KOPT-K1 (cell line): Measurements from ENCODE around the gene ZNF644.

Experiments used
- H3K27ac ChIP-seq: fragments of 200-600 bp; sonication (generic); 2 replicates; pipeline ENCODE4 v1.5.1; 2016; ENCODE audit warnings: antibody characterized with exemption, mild to moderate bottlenecking, low read depth, low read length; ENCODE audit not compliant: poor library complexity, severe bottlenecking
- H3K36me3 ChIP-seq: fragments of 200-600 bp; sonication (generic); 2 replicates; pipeline ENCODE4 v1.5.1; 2017; ENCODE audit warnings: antibody characterized with exemption, mild to moderate bottlenecking, low read length, moderate library complexity; ENCODE audit not compliant: insufficient read depth
- H3K9me3 ChIP-seq: fragments of 200-600 bp; sonication (generic); 2 replicates; pipeline ENCODE4 v1.5.1; 2017; ENCODE audit warnings: antibody characterized with exemption, low read length, mild to moderate bottlenecking; ENCODE audit not compliant: insufficient read depth, poor library complexity, severe bottlenecking

Gene ZNF644

DNA sequence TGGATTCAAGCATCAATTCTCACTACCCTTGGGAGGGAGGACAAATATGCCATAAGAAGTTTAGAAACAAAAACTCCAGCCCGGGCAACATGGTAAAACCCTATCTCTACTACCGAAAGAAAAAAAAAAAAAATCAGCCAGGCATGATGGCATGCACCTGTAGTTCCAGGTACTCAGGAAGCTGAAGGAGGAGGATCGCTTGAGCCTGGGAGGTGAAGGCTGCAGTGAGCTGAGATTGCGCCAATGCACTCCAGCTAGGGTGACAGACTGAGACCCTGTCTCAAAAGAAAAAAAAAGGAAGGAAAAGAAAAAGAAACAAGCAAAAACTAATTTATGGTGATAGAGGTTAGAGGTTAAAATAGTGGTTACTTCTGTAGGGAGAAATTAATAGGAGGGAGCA is 9.6 kb downstream of the ZNF644 start:
- no peak overlapping the region for H3K27ac ChIP-seq

DNA sequence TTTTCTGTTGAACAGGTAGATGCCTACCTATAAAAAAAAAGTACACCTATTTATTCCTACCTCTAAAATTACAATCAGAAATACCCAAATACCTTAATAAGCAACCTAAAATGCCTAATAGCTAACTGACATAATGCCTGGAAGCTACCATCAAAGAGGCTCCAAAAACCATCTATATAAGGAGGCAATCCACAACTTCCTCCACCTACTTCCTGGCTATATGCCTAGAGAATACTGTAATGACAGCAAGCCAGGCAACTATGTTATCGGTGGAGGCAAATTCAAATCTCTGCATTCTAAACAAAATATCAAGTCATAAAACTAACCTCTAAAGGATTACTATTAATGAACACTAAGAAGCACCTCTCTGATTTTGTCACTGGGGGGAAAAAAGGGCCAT is 10.1 kb downstream of the ZNF644 start:
- H3K9me3 ChIP-seq: peaks cover 23% of the 10 kb centered on the region
- H3K27ac ChIP-seq: no peak overlapping the region
- peaks cover 73% of the 10 kb centered on the region for H3K36me3 ChIP-seq

More for the DNA sequence above, 9.6 kb downstream of the ZNF644 start:
- peaks cover 18% of the 10 kb centered on the region for H3K9me3 ChIP-seq
- H3K36me3 ChIP-seq: peaks cover 75% of the 10 kb centered on the region

DNA sequence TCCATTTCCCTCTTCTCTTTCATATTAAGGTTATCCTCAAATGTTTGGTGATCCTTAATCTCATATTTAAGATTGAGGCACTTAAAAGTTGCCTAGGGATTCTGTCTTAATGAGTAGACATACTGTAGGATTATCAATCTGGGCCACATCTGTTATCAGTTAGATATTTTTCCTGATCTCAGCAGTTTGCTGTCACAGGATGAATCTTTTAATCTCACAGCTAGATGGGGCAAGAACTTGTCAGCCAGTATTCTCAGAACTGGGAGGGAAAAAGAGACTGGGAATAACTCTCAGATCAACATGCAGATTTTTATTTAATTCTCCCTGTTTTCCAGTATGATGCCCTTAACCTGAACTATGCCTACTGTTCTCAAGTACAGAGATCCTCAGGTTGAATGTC is 14.0 kb downstream of the ZNF644 start:
- peaks cover 54% of the 10 kb centered on the region for H3K9me3 ChIP-seq
- H3K36me3 ChIP-seq: peaks cover 51% of the 10 kb centered on the region
- no peak overlapping the region for H3K27ac ChIP-seq

DNA sequence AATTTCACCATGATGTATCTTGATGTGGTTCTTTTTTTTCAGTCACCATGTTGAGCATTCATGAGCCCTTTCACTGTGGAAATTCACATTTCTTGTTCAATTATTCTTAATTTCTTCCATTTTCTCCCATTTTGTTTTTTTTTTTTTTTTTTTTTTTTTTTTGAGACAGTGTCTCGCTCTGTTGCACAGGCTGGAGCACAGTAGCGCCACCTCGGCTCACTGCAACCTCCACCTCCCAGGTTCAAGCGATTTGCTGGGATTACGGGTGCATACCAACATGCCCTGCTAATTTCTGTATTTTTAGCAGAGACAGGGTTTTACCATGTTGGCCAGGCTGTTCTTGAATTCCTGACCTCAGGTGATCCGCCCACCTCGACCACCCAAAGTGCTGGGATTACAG is 14.7 kb downstream of the ZNF644 start:
- H3K9me3 ChIP-seq: peaks cover 54% of the 10 kb centered on the region
- H3K36me3 ChIP-seq: peaks cover 44% of the 10 kb centered on the region
- H3K27ac ChIP-seq: no peak overlapping the region

DNA sequence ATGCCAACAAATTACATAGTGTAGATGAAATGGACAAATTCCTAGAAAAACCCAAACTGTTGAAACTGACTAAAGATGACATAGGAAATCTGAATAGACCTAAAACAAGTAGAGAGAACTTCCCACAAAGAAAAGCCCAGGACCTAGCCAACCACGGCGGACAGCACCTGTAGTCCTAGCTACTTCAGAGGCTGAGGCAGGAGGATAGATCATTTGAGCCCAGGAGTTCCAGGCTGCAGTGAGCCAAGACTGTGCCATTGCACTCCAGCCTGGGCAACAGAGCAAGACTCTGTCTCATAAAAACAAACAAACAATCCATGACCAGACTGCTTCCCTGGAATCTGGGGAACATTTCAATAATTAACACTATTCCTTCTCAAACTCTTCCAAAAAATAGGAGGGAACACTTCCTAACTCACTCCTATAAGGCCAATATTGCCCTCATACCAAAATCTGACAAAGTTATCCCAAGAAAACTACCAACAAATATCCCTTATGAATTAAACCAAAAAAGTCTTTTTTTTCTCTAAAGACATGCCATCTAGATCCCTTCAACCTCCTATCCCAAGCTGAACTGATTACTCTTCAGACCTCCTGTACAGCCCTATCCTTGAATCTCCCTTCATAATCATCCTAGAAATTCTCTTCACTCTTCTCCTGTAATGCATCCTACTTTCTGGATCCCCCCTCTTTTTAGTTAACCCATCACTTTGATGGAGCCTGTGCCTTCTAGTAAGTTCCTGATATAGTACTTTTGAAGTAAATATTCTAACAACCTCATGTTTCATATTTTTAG is 15.5 kb downstream of the ZNF644 start:
- H3K36me3 ChIP-seq: peaks cover 37% of the 10 kb centered on the region
- H3K9me3 ChIP-seq: peaks cover 54% of the 10 kb centered on the region
- no peak overlapping the region for H3K27ac ChIP-seq

DNA sequence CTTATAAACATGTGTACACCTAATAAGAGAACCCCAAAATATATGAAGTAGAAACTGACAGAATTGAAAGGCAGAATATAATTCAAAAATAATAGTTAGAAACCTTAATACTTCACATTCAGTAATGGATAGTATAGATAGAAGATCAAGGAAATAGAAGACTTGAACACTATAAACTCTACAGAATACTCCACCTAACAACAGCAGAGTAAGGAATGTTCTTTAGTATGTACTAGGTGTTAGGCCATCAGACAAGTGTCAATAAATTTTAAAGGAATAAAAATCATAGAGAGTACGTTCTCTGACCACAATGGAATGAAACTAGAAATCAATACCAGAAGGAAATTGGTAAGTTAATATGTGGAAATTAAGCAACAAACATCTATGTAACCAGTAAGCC is 16.6 kb downstream of the ZNF644 start:
- Histone ChIP-seq H3K9me3 (peaks cover 56% of the 10 kb centered on the region), H3K27ac (no peak overlapping the region), H3K36me3 (peaks cover 34% of the 10 kb centered on the region)

DNA sequence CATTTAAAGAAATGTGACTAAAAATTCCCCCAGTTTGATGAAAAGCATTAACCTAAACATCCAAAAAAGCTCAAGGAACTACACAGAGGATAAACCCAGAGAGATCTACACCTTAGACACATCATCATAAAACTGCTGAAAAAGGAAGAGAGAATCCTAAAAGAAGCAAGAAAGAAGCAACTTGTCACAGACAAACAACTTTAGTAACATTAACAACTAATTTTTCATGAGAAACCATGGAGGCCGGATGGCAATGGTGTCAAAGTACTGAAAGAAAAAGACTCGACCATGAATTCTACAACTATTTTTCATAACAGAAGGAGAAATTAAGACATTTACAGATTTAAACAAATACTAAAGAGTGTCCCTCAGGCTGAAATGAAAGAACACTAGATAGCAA is 17.7 kb downstream of the ZNF644 start:
- peaks cover 25% of the 10 kb centered on the region for H3K36me3 ChIP-seq
- peaks cover 63% of the 10 kb centered on the region for H3K9me3 ChIP-seq
- H3K27ac ChIP-seq: no peak overlapping the region

DNA sequence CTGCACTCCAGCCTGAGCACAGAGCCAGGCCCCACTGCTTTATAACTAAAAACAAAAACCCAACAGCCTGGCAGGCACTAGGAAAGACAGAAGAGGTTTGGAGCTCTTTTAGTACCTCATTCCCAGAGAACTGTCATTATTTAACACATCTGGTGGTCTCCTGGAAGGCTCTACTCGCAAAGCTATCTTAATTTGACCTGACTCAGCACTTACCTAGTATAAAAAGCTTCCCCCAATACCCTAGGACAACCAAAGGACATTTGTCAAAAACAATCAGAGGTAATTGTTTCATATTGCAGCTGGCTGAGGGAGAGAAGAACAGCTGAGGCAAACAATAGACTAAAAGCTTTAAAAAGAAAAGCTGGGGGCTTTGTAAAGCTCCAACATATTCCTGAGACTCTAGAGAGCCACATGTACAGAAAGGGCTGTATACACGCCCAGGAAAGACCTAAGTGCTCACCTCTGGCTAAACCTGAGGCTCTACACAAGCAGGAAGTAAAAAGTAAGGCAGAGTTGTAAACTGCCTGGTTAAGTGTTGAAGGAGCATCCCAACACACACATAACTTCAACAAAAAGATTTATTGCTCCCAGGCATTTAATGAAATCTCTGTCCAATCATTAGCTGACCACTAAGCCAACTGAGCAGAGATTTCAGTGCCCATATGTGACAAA is 25.0 kb downstream of the ZNF644 start:
- H3K36me3 ChIP-seq: peaks cover 46% of the 10 kb centered on the region
- H3K9me3 ChIP-seq: peaks cover 81% of the 10 kb centered on the region
- no peak overlapping the region for H3K27ac ChIP-seq

DNA sequence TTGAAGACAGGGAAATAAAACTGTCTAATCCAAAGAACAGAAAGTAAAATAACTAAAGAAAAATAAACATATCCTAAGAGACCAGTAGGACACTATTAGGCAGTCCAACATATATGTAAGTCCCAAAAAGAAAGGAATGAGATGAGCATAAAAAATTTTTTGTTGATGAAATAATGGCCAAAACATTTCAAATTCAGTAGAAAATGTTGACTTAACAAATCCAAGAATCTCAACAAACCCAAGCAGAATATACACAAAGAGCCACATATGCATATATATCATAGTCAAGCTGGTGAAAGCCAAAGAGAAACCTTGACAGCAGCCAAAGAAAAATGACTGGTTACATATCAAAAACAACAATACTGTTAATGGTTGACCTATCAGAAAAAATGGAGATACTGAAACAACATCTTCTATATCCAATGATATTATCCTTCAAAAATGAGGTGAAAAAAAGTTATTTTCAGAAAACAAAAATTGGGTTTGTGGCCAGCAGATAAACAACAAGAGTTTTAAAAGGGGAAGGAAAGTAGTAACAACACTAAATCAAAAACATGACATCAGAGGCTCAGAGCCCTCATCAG is 26.4 kb downstream of the ZNF644 start:
- H3K27ac ChIP-seq: no peak overlapping the region
- peaks cover 94% of the 10 kb centered on the region for H3K9me3 ChIP-seq
- H3K36me3 ChIP-seq: peaks cover 61% of the 10 kb centered on the region

DNA sequence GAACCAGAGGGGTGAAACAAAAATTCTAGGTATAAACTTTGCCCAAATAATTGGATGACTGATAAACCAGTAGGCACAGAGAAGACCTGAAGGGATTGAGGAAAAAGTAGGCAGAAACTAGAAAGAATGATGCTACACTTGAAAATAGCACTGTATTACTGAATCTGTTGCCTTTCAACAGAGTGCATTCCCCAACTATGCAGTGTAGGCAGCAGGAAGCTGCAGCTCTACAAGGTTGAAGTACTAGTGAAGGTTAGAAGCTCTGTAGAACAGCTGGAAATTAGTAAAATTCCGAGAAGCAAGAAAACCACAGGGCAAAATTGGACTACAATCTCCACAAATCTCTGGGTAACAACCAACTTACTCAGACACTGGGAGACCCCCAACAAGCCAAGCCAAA is 27.4 kb downstream of the ZNF644 start:
- Histone ChIP-seq H3K9me3 (peaks cover 99% of the 10 kb centered on the region), H3K36me3 (peaks cover 70% of the 10 kb centered on the region), H3K27ac (no peak overlapping the region)

DNA sequence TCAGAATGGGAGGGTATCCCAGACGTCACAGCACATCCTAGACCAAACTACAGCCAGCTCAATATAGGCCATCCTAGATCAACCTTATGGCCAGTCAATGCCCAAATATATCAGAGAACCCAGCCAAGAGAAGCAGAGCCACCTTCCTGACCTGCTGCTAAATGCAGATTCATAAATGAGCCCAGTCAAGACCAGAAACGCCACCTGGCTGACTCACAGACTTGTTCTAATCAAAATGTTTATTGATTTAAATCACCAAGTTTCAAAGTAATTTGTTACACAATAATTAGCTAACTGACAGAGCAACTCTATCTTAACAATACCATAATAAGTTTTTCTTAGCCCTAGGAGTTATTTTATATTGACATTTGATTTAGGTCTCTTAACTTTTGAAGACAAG is 28.6 kb downstream of the ZNF644 start:
- peaks cover 83% of the 10 kb centered on the region for H3K36me3 ChIP-seq

DNA sequence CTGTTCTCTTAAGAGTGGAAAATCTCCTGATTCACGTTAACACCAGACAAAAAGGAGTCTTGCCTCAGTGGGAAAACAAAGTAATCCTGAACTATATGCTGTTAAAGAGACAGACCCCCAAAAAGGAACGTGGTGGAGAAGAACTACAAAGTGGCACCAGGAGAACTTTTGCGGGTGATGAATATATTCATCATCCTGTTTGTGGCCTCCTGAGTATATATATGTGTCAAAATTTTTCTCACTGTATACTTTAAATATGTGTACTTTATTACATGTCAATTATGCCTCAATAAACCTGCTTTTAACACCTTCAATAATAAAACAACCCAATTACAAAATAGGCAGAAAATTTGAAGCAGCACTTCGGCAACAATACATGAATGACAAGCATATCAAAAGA is 31.1 kb downstream of the ZNF644 start:
- Histone ChIP-seq H3K27ac (no peak overlapping the region), H3K9me3 (peaks cover 89% of the 10 kb centered on the region), H3K36me3 (peaks cover 67% of the 10 kb centered on the region)

More for the DNA sequence above, 28.6 kb downstream of the ZNF644 start:
- H3K27ac ChIP-seq: no peak overlapping the region
- peaks cover 99% of the 10 kb centered on the region for H3K9me3 ChIP-seq

DNA sequence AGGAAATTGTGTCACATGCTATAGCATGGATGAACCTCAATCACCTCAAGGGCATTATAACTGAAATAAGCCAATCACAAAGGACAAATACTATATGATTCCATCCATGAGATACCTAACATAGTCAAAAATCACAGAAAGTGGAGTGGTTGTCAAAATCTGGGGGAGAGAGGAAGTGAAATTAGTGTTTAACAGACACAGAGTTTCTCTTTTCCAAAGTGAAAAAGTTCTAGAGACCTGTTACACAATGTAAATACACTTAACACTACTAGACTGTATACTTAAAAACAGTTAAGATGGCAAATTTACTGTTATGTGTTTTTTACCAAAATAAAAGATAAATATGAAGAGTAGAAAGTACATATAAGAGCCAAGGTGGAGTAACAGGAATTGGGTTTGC is 31.8 kb downstream of the ZNF644 start:
- peaks cover 65% of the 10 kb centered on the region for H3K36me3 ChIP-seq
- no peak overlapping the region for H3K27ac ChIP-seq
- H3K9me3 ChIP-seq: peaks cover 81% of the 10 kb centered on the region

DNA sequence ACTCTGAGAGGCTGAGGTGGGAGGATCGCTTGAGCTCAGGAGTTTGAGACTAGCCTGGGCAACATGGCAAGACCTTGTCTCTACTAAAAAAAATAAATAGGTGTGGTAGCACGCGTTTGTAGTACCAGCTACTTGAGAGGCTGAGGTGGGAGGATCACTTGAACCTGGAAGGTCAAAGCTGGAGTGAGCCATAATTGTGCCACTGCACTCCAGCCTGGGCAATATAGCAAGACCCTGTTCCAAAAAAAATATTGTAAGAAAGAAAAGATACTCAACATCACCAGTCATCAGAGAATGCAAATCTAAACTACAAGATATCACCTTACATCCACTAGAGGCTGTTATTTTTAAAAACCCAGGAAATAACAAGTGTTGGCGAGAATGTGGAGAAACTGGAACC is 32.5 kb downstream of the ZNF644 start:
- peaks cover 60% of the 10 kb centered on the region for H3K36me3 ChIP-seq
- peaks cover 74% of the 10 kb centered on the region for H3K9me3 ChIP-seq

DNA sequence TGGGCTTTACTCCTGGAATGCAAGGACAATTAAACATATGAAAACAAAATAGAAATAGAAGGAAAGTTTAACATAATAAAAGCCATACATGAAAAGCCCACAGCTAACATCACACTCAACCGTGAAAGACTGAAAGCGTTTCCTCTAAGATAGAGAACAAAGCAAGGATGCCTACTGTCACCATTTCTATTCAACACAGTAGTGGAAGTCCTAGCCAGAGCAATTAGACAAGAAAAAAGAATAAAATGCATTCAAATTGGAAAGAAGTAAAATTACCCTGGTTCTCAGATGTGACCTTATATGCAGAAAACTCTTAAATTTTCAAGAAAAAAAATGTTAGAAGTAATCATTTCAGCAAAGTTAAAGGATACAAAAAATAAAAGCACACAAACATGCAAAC is 34.0 kb downstream of the ZNF644 start:
- H3K9me3 ChIP-seq: peaks cover 60% of the 10 kb centered on the region
- H3K27ac ChIP-seq: no peak overlapping the region
- peaks cover 60% of the 10 kb centered on the region for H3K36me3 ChIP-seq

More for the DNA sequence above, 32.5 kb downstream of the ZNF644 start:
- no peak overlapping the region for H3K27ac ChIP-seq
